GM12864 (cell line): ENCODE measurements around the gene CMA1.
A peak's percentile ranks its signal among the peaks of the same experiment; 100 is the strongest.

Source experiments
- DNase-seq: peaks from one replicate; pipeline ENCODE4 v3.0.0-alpha.2; 2011; ENCODE audit warnings: low read depth
- H3K4me3 ChIP-seq: 2 replicates; pipeline ENCODE4 v1.5.1; 2011; ENCODE audit warnings: mild to moderate bottlenecking, low read depth, low read length, control low read depth
- TF ChIP-seq, protein P1 (sequence below): IDR thresholded peaks from 2 replicates; pipeline ENCODE4 v1.5.1; 2011; ENCODE audit warnings: low read depth, mild to moderate bottlenecking, moderate library complexity, low read length, control low read depth, inconsistent platforms; ENCODE audit errors: missing control alignments

The CMA1 gene

DNA sequence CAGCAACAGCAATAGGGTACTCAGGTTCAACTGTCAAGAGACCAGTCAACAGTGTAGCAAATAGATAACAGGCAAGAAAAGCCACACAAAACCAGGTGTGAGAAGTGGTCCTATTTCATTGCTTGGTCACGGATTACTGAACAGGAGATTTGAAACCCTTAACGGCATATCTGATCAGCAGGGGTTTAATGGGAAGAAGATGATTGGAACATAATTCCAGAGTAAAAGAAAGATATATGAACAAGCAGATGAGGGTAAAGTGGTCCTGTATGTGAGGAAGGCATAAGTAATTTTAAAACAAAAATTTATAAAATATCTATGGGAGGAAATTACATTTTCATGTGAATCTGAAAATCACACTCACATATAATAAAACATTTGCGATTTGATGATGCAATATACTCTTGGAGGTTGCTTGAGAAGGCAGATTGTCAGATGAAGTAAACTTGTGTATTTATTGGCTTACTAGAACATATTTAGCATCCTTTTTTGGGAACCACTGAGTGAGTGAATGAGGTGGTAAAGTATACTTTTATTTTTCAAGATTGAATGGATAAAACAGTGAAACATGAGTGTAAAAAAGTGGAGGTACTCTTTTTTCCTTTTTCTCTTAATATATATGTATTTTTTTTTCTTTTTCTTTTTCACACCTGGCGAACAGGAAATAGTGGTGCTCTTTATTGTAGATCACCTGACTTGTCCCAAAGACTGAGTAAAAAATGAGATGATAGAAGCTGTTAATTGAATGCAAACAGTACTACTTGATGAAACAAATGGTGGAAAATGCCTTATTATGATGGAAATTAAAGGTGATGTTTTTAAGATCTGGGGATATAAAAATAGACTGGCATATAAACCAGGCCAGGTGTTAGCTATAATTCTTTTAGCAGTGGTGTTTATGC lies 43.9 kb downstream of the CMA1 start:
- H3K4me3 ChIP-seq: no peak overlapping the region
- TF ChIP-seq, protein P1, sequence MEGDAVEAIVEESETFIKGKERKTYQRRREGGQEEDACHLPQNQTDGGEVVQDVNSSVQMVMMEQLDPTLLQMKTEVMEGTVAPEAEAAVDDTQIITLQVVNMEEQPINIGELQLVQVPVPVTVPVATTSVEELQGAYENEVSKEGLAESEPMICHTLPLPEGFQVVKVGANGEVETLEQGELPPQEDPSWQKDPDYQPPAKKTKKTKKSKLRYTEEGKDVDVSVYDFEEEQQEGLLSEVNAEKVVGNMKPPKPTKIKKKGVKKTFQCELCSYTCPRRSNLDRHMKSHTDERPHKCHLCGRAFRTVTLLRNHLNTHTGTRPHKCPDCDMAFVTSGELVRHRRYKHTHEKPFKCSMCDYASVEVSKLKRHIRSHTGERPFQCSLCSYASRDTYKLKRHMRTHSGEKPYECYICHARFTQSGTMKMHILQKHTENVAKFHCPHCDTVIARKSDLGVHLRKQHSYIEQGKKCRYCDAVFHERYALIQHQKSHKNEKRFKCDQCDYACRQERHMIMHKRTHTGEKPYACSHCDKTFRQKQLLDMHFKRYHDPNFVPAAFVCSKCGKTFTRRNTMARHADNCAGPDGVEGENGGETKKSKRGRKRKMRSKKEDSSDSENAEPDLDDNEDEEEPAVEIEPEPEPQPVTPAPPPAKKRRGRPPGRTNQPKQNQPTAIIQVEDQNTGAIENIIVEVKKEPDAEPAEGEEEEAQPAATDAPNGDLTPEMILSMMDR: no peak
- DNase-seq: no peak

DNA sequence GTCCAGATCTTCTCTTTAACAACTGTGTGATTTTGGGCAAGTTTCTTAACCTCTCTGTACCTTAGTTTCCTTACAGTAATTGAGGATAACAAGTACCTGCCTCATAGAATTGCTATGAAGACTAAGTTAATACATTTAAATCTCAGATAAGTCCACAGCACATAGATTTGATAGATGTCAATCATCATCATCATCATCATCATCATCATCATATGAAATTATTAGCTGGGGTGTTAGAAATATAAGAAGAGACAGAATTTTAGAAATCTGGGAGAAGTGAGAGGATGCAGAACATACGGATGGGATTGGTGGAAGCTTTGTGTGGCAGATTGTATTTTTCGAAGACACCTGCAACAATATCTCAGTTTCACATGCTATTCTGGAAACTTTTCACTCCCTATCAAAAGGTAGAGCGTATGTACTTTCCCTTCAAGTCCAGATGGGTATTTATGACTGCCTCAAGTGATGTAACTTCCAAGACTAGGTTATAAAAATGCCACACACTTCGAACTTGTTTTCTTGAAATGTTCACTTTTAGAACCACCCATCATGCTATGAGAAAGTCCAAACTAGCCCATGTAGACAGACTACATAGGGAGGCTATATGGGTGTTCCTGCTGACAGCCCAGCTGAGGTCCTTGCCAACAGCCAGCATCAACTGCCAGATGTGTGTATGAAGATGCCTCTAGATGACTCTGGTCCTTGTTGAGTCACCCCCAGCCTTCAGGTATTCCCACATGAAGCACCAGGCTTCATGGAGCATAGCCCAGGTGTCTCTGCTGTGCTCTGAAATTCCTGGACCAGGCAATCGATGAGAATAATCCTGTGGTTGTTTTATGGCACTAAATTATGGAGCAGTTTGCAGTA lies 44.8 kb downstream of the CMA1 start:
- TF ChIP-seq, protein P1: no peak
- DNase-seq: peak; percentile 24
- no peak overlapping the region for H3K4me3 ChIP-seq

DNA sequence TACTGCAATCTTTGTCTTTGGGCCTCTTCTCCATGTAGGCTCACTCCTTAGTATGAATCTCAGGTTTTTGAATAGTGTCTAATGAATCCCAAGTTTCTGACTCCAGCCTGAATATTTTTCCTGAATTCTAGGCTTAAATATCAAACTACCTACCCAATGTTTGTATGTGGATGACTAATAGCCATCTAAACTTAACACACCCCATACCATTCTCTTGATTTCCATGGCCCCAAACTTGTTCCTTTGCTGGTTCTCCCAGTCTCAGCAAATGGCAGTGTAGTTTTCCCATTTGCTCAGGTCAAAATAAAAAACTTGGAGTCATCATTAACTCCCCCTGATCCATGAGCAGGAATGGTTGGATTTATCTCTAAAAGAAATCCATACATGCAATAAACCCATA lies 46.7 kb downstream of the CMA1 start:
- TF ChIP-seq, protein P1: no peak
- no peak for DNase-seq
- no peak overlapping the region for H3K4me3 ChIP-seq

DNA sequence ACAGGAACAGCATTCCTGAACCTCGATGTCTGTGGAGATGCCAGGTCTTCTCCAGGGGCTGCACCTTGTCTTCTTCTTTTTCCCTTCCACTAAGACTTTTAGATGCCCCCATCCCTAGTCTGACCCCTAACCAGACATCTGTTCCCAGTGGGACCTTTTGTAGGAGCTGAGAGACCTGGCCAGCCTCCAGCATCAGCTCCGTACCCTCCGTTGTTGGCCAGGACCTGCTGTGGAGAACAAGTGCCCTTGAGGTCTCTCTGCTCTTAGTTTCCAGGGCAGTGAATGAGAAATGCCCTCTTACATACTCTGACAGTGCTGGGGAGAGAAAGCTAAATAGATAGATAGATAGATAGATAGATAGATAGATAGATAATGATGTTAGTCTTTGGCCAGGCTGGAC lies 48.7 kb downstream of the CMA1 start:
- TF ChIP-seq, protein P1: no peak
- H3K4me3 ChIP-seq: no peak overlapping the region
- no peak for DNase-seq

DNA sequence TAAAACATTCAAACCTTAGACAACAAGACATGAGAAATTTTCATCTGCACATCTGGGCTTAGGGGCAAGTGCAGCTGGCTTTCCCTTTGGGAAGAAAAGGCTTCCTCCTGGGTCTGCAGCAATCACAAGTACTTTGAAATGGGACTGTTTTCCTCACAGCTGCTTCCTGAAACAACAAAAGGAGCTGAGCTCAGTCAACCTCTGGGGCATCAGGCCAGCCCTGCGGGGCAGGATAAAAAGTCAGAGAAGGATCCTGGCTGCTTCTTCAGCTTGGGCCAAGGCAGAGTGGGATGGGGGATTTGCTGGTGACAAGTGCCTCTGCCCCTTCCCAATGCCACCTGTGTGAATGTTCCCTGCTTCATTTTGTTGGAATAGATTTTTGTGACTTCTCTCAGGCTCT lies 49.3 kb downstream of the CMA1 start:
- no peak for DNase-seq
- H3K4me3 ChIP-seq: no peak overlapping the region
- TF ChIP-seq, protein P1: no peak

DNA sequence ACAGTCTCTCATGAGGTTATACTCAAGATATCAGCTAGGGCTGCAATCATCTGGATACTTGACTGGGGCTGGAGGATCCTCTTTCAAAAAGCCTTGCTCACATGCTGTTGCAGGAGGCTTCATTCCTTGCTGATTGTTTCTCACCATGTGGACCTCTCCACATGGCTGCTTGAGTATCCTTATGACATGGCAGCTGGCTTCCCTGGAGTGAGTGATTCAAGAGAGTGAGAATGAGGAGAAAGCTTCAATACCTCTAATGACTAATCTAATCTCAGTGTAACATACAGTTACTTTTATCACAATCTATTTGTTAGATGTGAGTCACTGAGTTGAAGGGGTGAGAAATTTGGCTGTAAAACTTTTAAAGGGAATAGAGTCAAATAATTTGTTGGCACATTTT lies 51.1 kb downstream of the CMA1 start:
- TF ChIP-seq, protein P1: no peak
- DNase-seq: no peak
- no peak overlapping the region for H3K4me3 ChIP-seq
